Measurements from ENCODE around the gene NRG3.

Gene NRG3

DNA sequence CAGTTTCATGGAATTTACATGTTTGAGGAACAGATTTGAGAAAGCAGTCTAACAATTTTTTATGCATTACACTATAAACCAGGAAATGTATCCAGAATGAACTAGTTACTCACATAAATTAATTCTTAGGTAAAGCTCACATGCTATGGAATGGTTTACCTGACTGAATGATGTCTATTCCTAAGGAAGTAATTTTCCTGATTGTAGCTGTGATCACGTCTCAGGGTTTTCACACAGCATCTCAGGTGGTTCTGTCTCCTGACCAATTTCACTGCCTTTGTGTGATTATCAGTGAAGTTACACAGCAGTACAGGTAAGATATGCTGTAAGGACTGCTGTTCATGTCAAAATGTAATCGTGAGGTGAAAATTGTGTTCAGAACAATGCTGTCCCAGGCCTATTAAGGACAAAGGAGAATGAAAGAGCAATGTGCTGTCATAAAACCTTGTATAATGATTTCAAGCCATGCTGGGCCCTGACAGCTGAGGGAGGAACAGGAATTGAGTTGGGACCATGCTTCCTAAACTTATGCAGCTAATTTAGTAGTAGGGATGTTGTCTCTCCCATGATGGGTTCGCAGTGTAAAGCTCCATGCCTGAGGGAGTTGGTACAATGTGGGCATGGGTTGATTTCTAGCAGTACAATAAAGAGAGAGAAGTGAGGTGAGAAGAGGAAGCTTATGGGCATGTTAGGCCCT, 631.8 kb downstream of the NRG3 start:
- DNase-seq = no peak

GRCh38 chr10:82515256-82515655, 640.3 kb downstream of the NRG3 start:
- DNase-seq = no peak

DNA sequence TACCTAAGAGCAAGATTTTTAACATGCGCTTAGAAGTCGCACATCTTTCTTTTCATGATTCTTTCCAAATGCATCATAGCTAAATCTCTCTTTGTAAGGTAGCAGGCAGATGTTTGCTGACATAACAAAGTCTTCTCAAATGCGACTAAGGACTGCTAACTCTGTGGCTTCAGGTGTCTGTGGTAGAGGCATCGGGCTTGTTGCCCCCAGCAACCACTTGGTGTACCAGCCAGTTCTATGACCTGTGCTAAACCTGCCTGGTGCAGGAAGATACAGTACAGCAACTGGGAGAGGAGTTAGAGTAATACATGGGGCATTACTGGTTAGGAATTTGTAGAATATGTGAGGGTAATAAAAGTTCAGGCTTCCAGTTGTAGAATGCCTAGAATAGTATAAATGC, 654.1 kb downstream of the NRG3 start:
- DNase-seq = no peak

DNA sequence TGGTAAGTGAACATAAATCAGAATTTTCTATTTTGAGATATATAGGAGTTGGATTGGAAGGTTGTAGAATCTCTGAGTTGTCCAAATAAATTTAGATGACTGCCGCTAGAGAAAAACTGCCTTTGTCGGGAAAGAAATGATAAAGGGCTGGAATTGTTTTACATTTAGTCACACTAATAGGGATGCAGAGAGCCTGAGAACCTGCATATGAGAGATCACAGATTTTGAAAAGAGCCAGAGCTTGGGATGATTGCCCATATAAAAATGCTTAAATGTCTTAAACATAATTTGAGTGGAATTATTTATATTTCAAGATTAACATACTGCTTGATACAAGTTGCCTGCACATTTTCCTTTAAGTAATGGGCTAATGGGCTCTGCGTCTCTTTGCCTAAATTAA, 660.5 kb downstream of the NRG3 start:
- no peak for DNase-seq

DNA sequence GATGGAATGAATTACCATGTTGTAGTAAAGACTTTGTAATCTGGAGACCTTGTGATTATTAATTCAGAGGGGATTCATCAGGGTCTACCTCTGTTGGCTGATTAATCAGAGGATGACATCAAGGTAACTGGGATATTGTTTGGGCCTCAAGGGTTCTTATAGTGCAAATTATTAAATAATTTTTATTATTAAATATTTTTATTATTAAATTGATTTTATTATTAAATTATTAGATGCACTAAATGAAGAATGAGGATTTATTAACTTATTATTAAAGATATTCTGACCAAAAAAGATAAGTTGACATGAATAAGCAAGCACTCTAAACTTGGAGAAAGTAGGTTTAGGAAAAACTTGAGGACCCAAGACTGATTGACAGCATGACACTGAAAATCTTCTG, 661.7 kb downstream of the NRG3 start:
- no peak for DNase-seq

DNA sequence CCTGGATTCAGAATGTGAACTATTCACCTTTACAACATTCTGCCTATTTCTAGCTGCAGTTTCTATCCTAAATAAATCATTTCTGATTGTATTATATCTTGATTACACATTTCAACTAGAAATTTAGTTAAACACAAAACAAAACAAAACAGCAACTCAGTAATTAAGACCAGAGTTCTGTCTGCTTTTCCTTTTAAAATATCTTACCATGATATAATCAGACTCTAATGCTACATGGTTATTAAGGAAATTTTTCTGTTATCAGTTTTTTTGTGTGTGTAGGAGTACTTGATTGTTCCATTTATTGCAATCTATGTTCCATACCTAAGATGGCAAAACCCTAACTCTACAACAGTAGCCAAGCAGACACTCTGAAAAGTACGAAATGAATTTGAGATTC, 663.3 kb downstream of the NRG3 start:
- DNase-seq = no peak

DNA sequence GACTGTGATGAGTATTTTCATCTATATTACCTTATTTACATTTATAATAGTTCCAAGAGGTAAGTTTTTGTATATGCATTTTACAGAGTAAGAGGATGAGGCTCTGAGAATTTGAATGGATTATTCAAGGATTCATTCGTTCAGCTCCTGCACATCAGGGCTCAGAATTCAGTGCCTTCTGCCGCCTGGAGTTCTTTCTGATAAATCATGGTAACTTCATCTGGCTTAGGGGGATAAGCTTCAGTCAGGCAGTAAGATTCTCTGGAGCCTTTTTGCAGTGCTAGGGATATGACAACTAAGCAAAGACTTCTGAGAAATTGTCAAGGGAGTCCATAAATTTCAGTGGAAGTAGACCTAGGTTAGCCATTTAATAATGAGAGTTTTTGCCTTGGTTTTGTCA, 668.6 kb downstream of the NRG3 start:
- no peak for DNase-seq

DNA sequence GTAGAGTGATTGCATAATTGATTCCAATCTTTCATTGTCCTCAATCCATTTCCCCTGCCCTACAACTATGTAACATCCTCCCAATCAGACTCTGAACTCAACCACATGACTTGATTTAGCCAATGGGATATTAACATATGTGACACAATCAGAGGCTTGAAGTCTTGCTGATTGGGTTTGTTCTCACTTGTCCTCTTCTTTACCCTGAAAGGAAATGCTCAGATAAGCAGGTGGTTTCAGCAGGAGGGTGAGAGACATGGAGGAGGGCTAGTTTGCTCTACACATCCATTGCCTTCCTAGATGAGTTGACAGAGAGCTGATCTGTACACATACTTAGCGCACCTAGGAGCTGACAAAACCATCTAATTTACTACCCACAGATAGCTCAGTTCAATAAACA, 669.4 kb downstream of the NRG3 start:
- DNase-seq = no peak

DNA sequence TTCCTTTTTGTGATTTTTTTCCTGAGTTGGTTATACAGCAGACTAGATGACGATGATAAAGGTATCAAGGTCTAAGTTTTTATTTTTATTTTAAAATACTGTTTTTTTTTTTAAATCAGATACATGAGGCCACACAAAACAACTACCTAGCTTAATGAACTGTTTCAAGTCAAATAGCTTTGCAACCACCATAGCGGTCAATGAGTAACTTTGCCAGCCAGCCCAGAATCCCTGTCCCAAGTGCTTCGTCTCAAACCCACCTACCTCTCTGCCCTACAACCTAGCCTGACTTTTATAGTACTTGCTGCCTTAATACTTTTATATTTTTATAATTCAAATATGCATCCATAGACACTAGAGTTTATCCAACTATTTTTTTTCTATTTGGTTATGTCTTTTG, 676.5 kb downstream of the NRG3 start:
- DNase-seq = no peak

DNA sequence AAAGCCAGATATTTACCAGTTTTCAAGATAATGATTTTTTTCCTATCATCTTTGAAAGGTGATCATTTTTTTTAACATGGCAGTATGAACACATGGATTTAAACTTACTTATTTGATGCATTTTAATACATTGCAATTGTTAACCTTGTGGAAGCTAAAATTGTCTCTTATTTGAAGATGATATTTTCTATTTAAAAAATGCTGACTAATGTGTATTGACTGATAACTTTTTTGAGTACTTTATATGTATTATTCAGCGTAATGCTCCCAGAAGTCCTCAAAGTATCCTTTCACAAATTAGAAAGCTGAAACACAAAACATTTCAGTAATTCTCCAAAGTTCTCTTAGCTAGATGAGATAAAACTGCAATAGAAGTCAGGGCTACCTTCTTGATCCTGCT, 677.3 kb downstream of the NRG3 start:
- DNase-seq = no peak

GRCh38 chr10:82554381-82554780, 679.4 kb downstream of the NRG3 start:
- no peak for DNase-seq

GRCh38 chr10:82558014-82558607, 683.1 kb downstream of the NRG3 start:
- no peak for DNase-seq

DNA sequence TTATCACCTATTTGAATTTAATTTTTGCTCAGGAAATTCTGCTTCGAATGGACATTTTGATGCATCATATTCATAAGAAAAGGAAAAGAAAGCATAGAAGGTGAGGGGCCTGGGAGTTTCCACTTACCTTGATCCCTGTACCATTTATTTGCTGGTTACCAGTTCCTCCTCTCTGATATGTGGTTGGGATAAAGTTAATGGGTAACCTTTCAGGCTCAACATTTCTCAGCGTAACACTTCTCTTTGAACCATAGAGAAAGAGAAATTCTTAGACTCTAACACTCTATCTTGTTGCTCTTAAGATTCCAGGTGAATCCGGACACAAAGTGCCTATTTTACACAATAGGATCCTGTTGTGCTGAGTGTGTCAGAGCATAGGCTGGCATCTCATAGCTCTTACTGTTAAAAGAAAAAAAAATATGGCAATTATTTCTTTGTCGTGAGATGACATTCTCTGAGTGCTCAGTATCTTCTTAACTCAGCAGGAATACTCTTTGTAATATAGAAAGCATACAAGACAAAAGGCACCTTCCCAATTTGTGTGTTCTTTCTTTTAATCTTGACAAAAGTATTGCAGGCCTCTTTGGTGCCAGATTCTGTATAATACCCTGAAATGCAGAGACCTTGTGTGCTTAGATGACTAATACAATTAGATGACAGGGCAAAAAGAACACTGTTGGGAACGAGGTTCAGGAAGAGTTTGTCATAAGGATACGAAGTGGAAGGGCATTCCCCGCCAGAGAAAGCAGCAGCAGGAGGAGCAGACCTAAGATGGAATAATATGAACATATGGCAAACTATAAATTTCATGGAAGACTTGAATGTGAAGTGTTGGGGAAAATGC, 689.6 kb downstream of the NRG3 start:
- DNase-seq = no peak

GRCh38 chr10:82565197-82565575, 690.2 kb downstream of the NRG3 start:
- no peak for DNase-seq

GRCh38 chr10:82572744-82573143, 697.8 kb downstream of the NRG3 start:
- DNase-seq = no peak

DNA sequence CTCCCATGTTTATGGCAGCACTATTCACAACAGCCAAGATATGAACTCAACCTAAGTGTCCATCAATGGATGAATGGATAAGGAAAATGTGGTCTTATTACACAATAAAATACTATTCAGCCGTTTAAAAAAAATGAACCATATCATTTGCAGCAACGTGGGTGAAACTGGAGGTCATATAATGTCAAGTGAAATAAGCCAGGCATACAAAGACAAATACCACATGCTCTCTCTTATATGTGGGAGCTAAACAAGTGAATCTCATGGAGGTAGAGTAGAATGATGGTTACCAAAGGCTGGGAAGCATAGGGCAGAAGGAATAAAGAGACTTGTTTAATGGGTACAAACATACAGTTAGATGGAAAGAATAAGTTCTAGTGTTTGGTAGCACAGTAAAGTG, 699.1 kb downstream of the NRG3 start:
- no peak for DNase-seq

DNA sequence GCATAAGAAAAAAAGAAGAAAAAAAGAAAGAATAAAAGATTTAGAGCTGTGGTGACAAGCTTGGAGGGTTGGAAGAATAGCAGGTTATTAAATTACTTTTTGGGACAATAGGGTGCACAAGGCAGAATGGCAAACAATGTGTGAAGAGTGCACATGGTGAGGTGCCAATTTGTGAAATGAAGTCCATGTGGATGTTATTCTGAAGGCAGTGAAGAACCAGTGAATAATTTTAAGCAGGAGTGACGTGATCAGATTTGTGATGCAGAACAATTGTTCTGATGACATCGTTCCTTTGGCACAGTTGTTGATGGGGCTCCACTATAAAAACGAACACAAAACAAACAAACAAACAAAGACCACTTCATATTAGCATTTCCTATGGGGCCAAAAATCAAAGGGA, 700.3 kb downstream of the NRG3 start:
- DNase-seq = no peak

DNA sequence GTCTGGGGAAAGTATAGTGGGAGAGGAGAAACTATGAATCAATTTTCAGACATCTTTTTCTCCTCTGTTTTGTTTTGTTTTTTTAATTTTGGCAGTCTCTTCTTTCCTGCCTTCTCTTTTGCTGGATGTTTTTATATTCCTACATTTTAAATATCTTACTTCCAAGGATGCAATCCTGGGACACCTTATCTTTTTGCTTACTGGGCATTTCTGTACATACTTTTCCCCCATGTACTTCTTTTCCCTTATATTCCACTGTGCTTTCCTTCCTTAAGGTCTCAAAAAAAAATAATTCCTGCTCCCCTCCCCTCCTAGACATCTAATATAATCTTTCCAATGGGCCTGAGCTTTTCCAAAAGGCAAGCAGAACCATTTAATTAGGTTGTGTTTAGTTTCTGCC, 701.1 kb downstream of the NRG3 start:
- no peak for DNase-seq

GRCh38 chr10:82581940-82582339, 706.9 kb downstream of the NRG3 start:
- DNase-seq = no peak

DNA sequence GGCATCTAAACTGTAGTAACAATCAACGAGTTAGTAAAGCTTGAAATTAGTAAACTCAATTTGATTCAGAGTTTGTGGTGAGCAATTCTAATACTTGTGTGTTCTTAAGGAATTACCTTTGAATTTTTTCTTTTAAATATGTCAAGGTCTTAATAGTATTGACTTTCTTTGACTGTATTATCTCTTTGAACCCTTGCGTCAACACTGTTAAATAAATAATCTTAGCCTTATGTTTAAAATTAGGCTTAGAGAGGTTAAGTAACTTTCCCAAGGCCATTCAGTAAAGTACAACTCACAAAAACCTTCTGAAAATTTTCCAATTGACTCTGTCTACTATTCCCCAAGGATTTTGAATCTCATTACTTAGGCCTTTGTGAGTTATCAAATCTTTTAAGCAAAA, 716.4 kb downstream of the NRG3 start:
- DNase-seq = no peak

DNA sequence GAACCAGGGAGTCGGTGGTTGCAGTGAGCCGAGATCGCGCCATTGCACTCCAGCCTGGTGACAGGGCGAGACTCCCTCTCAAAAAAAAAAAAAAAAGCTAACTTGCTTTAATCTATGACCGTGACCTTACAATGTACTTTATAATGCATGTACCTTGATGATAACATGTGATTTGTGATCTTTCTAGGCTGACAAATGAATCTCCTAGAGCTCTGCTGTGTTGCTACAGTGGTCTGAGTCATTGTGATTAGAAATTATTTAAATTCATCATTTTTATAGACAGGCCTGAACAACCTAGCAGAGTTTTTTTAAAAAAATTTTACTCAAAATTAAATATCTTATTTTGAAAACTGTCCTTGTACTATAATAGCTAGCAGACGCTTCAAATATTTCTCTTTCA, 722.8 kb downstream of the NRG3 start:
- DNase-seq = no peak

GRCh38 chr10:82609845-82610244, 734.9 kb downstream of the NRG3 start:
- DNase-seq = no peak

DNA sequence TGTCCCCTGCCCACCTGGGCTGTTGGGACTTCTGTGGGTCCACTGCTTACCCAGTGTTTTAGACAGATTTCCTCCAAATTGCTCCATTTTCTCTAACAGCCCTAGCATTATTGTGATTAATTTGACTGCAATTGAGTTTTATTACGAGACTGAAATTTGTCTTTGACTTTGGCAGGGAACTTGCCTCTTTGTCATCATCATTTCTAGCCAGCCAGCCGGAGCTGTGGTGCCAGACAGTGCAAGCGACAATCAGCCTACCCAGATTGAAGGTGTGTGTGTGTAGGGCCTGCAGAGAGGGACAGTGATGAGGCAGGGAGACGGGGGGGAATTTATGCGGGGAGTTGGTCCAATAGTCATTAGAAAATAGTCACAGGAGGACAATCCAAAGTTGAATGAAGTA, 743.0 kb downstream of the NRG3 start:
- DNase-seq = no peak

DNA sequence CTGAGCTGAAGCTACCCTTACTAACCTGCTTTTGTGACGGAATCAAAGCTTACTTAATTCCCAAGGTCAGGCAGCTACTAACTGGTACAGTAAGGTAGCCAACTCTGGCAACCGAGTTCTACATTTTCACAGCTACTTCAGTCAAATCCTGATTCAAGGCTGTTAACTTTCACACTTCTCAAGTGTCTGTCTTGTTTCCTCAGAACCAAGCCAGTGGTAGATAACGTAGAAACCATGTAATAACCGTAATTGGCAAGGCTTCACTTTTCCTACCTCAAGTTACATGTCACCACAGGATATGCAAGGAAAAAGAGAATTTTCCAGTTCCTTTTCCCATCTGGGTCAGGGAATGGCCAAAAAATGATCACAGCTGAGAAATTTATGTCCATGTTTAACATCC, 746.7 kb downstream of the NRG3 start:
- no peak for DNase-seq

All from hematopoietic multipotent progenitor cell treated with erythropoietin and hydrocortisone succinate and interleukin-3 and kit ligand, for 8 days (in vitro differentiated cells).